Esophagus muscularis mucosa (tissue), 4 donors: ENCODE results near the gene COLEC12.

Experiments used
- EP300 ChIP-seq: sonication (generic); formaldehyde crosslinking; IDR thresholded peaks from one replicate; pipeline ENCODE4 v1.6.1; 2017; ENCODE audit warnings: antibody characterized with exemption
- POLR2AphosphoS5 ChIP-seq, 2 donors: sonication (generic); formaldehyde crosslinking; IDR thresholded peaks; one replicate each; pipeline ENCODE4 v1.6.1; 2017; ENCODE audit warnings: antibody characterized with exemption in 2 of 2
- TF ChIP-seq, protein P1 (sequence below), 3 experiments: fragments of 200-600 bp in 2 of 3; fragments of 450-650 bp in 1 of 3; sonication (generic) in 2 of 3; IDR thresholded peaks; one replicate each; pipeline ENCODE4 v1.5.1; 2017 to 2019; ENCODE audit warnings: antibody characterized with exemption in 3 of 3, mild to moderate bottlenecking in 2 of 3, moderate library complexity in 1 of 3

- TF ChIP-seq, protein P1, sequence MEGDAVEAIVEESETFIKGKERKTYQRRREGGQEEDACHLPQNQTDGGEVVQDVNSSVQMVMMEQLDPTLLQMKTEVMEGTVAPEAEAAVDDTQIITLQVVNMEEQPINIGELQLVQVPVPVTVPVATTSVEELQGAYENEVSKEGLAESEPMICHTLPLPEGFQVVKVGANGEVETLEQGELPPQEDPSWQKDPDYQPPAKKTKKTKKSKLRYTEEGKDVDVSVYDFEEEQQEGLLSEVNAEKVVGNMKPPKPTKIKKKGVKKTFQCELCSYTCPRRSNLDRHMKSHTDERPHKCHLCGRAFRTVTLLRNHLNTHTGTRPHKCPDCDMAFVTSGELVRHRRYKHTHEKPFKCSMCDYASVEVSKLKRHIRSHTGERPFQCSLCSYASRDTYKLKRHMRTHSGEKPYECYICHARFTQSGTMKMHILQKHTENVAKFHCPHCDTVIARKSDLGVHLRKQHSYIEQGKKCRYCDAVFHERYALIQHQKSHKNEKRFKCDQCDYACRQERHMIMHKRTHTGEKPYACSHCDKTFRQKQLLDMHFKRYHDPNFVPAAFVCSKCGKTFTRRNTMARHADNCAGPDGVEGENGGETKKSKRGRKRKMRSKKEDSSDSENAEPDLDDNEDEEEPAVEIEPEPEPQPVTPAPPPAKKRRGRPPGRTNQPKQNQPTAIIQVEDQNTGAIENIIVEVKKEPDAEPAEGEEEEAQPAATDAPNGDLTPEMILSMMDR (IDR thresholded peaks at IDR 0.05): no peak
- TF ChIP-seq EP300: no peak
- TF ChIP-seq POLR2AphosphoS5 (IDR thresholded peaks at IDR 0.05): no peak
Measured at GRCh38 chr18:492451-492850, 8.1 kb downstream of the COLEC12 start.
